NOMO-1 treated with DMSO at 0.1 percent for 48 hours (cell line): ENCODE results near the gene IER5.

Experiments
- DNase-seq: peaks from one replicate; lab custom pipeline; 2025; ENCODE audit not compliant: unreplicated experiment; lab: John Stamatoyannopoulos, UW

Gene IER5

DNA sequence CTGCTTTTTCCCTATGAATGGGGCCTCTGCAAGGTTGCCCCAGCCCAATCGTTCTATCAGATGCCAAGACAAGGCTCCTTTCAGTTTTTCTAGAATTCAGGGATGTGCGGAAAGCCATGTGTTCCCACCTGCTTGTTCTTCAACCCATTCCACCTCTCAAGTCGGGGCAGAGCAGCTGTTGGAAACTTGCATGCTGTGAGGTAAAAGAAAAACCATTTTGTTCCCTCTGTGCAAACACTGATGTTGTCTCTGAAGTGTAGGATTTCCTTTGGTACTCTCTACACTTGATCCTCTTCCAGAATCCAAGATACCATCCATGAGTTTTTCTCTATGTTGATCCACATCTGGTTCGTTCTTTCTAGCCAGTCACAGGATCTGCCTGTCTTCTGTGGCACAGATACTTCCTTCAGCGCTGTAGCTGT, 7.3 kb downstream of the IER5 start:
- no peak for DNase-seq

DNA sequence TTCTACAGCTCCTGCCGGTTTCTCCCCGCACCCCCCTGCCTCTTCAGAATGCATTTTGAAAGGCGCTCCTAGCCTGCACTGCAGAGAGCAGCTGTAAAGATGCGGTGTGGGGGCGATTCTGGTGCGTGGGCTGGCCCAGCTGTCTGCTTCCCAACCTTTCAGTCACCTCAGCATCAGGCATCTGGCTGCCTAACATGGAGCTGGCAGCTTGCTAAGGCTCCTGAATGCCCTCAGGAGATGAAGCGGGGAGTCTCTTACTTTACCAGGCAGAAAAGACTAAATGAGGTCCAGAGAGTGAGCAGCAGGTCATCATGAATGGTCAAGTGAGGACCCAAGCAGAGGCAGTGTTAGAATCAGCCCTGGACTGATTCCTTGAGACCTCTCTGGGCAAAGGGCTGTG, 8.7 kb downstream of the IER5 start:
- no peak for DNase-seq

DNA sequence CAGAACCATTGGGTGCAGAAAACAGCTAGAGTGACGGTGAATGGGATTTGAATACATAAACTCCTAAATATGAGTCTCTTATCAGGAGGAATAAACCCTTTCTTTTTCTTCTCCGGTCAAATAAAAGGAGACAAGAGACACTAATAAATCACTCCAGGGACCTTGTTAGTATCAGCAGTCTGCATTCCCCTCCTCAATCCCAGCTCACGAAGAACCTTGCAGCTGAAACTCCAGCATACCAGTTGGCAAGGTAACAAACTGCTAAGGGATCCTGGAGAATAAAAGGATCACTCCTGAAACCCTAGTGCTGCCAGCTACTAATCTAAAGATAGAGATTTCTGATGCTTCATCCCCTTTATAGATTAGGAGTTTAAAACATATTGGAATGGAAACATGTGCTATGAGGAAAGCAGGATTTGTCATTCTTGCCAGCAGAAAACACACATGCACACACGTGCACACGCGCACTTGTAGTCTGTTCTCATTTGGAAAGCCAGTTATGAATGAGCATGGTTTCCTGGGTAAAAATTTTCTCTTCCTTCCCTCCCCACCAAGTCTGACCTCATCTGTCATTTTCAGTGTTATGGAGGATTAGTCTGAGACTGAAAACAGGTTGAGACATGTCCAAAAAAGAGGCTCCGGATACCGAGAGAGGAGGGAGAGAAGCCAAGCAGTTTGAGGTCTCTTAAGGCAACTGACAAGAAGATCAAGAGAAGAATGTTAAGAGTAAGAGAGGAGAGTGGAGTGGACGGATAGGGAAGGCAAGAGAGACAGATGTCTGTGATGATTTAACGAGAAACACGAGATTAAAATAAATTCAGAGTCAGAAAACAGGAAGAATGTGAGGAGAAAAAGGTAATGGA, 10.9 kb downstream of the IER5 start:
- DNase-seq, result peak; percentile 78

DNA sequence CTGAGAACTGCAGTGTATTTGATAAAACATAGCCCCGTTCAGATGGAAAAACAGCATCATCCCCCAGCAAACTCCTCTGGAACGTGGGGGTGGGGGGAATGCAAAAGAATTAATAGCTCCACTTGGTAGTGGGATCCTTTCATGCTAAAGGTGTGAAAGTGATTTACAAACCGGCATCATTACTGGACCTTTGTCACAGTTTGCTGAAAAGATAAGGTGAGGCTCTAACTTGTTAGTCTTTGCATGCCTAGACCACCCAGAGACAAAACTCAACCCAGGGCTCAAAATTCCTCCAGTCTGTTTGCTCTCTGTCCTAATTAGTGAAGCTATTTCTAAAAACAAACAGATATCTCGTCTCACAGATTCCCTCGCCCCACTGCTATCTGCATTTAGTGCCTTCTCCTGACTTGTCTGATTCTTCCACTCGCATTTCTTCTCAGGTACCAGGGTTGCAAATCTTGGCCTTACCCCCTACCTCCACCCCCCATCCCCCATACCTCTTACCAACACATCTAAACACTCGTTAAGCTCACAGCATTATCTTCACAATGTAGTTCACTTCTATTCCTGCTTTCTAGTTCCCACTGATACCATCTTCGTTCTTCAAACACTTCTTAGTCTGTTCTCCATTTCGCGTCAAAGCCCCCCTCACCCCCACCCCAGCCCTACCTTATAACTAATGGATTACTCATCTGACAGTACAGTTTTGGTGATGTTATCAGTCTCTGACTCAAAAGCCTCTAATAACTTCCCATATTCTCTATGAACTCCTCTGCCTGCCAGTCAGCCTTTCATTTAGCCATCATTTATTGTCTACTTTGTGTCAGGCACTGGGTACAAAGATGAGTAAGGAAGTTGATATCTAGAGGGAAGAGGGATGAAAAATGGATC, 11.8 kb downstream of the IER5 start:
- DNase-seq, result no peak

DNA sequence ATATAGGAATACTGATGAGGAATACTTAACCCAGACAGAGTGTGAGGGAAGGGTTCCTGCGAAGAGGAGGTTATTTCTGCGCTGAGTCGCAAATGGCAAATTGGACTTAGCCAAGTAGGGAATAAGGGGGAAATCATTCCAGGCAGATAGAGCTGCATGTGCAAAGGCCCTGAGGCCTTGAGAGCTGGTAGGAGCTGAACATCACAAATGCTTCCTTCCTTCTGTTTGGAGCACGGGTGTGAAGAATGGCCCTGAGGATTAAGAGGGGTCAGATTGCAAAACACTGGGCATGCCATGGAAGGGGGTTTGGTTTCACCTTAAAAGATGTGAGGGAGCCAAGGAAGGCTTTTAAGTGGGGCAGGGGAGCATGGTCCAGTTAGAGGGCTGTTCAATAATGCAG, 12.4 kb downstream of the IER5 start:
- no peak for DNase-seq

DNA sequence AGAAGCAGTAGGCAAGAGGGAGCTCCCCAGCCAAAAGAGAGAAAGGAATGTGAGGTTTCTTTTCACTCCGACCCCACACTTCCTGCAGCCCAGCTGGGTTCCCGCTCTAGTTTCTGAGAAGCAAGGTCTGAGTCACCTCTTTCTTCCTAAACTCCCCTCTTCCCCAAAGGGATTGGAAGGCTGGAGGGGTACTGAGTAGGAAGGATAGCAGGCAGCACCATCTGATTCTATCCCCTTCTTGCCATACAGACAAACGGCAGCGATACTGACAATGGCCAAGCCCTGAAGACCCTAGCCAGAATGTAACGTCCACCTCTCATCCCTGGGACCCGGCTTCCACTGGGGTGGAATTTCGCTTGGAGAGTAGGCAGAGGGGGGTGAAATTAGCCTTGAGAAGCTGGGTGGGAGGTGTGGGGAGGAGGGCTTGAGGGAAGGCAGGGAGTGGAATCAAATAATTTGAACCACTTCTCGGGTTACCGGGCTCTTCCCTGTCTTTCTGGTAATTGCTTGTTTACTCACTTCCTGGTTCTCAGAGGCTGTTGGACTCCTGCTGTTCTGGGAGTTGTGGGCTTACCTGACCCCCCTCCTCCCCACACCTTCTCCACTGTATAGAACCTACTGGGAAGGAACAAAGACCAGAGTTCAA, 13.2 kb downstream of the IER5 start:
- no peak for DNase-seq

DNA sequence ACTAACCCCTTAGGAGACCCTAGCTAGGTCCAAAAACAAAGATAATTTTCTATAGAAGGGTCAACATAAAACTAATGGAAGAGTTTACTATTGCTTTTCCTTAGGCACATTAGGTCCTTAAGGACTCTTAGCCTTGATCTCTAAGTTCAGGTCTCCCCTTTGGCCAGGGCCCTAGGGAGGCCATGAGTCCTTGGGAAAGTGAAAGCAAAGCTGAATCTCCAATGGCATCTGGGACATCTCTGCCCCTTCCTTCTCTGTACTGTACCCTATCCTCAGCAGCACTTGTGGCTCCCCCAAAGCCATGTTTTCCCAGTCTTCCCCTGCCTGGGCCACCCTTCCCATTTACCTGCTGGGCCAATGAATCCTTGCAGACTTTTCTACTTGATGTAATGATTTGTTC, 14.3 kb downstream of the IER5 start:
- DNase-seq, result no peak

DNA sequence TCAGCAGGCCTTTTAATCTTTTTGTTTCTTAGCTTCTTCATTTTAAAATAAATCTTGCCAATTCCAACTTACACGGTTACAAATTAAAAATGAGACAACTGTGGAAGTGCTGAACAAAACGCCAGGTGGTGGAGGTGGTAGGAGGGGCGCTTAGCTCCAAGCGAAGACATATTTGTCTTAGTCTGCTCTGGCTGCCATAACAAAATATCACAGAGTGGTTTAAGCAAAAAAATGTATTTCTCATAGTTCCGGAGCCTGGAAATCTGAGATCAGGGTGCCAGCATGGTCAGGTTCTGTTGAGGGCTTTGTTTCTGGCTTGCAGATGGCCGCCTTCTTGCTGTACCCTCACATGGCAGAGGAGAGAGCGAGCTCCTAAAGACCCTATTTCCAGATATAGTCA, 14.9 kb downstream of the IER5 start:
- DNase-seq, result no peak

DNA sequence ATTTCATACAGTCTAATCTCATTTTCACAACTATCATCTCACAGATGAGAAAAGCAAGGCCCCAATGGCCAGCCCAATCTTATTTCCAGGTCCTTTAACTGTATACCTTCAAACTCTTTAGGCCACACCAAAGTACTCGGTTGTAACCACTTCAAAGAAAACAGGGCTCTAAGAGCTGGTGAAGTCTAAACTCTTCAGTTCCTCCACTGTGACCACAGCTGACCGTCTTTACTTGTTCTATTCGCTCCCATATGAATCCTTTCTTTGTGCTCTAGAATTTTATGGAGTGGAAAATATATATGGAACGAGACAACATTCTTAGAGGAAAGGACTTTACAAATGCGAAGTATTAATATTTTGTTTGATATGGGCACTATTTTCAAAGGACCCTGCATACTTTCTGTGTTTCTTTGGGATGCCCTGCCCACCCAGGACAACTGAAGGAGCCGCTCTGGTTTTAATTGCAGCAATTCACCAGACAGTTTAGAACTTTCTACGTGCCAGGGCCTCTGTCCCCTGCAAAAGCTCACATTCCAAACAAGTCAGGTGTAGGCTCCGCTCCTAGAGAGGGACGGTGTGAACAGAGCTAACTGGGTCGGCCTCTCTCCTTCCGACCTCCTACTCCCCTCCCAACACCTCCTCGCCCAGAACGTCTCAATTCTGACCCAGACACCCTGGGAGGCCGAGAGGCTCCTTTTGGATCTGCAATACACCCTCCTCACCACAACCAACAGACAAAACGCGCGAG, 15.7 kb downstream of the IER5 start:
- DNase-seq, result no peak

DNA sequence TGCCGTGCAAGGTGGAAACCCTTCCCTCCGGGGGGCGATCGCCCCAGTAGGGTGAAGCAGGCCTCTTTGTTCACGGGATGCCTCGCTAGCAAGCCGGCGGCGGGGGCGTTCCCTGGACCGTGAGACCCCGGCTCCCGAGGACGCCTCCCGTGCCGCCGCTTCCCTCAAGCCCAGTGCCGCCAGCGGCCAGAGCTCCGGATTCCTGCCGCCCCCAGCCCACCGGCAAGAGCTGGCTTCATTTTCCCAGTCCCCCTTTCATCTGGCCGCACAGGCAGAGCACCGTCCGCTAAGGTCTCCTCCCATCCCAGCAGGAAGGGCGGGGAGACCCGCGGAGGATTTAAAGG, 16.3 kb downstream of the IER5 start:
- DNase-seq, result peak; percentile 22

DNA sequence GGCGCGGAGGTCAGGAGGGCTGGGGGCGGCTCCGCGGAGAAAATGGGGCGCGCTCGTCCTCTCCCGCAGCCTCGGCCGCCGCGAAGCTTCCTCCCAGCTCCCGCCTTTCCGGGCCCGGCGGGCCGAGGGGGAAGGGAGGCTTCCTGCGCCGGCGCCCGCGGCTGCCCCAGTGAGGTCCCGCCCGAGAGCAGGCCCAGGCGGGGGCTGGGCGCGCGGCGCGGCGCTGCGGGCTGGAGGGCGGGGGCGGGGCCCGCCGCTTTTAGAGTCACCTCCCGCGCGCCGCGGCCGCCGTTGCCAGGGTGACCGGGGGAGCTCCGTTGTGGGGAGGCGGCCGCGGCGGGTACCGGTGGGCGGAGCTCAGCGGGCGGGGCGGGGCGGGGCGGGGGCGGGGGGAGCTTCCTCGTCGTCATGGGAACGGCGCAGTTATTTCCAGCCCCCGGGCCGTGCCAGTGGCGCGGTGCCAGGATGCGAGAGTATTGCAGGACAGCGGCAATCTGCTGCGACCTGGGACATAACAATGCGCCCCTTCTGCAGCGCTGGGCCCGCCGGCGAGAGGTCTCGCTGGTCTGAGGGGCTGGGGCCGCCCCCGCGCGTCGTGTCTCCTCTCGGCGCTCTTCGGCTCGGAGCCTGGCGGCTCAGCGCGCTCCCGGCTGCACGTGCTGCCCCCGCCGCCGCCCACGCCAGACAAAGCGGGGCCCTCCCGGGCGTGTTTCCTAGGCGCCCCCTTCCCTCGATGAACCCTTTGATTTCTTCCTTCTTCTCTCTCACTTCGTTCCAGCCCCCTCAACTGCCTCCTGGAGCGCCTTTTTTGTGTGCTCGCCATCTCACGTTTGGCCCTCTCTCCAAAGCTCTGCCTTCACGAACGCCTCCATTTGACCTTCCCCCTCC, 16.9 kb downstream of the IER5 start:
- peak; percentile 83 for DNase-seq

DNA sequence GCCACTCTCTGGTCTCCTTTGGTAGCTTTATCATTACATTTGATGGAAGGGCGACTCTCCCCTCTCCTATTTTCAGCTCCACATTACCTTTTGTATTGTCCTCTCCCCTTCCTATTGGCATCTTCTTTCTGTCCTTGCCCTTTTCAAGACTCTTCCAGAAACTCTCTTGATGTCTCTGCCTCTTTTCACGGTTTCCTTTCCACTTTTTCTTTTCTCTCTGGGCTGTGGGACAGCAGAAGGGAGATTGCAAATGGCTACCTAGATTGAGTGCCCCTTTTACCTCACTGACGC, 17.5 kb downstream of the IER5 start:
- no peak for DNase-seq

DNA sequence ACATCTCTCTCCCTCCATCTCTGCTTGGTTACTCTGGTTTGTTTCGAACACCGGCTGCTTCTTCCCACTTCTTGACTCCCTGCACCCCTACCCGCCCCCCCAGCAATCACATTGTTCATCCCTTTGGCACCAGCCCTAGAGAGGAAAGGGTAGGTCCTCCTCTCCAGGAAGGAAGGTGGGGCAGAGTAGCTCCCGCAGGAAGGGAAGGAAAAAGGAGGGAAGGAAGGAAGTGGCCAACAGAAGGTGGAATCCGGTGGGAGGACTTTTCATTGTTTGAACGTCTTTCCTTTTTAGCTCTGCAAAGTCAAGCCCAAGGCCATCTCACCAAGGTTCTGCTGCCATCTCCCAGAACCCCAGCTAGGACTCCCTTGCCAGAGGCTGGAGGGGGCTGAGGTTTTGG, 18.0 kb downstream of the IER5 start:
- DNase-seq, result no peak

DNA sequence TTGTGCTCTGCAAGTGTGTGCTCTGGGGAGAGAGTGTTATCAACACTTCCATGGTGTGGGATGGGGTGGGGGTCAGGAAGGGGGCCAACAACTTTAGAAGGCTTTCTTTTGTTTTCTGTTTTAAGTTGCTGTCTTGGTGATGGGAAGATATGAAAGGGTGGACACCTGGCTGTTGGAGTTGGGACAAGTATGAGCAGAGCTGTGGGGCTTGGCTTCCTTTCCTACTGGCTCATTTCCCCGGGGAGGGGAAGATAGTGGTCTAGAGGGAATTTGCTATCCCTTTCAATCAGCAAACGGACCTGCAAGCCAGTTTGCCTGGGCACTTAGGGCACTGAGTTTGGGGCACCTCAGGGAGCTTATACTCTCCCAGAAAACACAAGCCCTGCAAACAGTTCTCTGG, 19.2 kb downstream of the IER5 start:
- no peak for DNase-seq

DNA sequence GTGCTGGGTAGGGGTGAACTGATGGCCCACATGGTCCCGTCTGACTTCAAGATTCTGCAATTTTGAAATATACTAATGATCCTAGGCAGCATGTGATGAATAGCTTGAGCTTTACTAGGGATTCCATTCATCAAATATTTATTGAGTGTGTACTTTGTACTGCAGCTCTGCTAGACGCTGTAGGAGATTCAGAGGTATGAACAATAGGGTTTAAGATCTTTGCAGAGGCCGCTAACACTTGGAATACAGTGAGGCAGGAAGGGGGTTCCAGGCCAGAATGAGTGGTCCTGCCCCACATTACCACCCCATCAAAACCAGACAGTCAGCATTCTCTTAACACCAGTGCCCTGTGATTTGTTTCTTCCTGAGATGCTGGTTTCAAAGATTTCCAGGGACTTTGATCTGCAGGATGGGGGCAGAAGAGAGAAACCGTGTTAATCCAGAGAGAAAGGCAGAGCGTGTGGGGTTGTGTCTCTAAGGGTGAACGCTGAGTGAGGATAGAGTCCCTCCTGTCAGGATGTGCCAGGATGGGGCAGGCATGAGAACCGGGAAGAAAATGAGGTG, 19.9 kb downstream of the IER5 start:
- DNase-seq, result no peak

DNA sequence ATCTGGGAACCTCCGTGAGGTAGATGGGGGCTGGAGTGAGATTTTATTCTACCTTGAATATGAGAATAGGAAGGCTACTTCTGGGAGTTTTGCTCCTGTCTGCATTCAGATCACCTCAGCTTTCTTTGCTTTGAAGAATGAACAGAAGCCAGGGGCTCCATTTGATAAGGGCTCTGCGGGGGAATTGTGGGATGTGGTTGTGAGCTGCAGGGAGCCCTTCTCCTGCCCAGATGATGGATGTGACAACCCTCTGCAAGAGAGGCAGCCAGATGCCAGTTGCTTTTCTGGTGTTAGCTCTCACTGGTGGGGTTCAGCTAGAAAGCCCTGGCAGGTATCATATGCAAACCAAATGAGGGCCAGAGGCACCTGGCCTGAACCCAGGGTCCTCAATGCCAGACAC, 21.5 kb downstream of the IER5 start:
- no peak for DNase-seq

DNA sequence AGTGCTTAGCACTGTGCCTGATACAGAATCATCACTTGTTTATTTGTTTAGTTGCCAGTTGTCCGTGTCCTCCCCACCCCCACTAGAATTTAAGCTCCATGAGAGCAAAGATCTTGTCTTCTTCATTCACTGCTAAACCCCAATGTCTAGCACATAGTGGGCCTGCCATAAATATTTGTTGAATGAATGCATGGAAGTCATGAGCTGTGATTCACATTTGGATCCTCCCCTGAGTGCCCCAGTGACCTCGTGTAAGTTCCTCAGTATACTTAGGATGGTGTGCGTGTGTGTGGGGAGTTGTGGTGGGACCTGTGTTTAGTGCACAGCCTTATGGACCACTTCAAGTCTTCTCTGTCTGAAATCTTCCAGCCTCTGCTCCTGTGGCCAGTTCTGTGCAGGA, 23.1 kb downstream of the IER5 start:
- no peak for DNase-seq

DNA sequence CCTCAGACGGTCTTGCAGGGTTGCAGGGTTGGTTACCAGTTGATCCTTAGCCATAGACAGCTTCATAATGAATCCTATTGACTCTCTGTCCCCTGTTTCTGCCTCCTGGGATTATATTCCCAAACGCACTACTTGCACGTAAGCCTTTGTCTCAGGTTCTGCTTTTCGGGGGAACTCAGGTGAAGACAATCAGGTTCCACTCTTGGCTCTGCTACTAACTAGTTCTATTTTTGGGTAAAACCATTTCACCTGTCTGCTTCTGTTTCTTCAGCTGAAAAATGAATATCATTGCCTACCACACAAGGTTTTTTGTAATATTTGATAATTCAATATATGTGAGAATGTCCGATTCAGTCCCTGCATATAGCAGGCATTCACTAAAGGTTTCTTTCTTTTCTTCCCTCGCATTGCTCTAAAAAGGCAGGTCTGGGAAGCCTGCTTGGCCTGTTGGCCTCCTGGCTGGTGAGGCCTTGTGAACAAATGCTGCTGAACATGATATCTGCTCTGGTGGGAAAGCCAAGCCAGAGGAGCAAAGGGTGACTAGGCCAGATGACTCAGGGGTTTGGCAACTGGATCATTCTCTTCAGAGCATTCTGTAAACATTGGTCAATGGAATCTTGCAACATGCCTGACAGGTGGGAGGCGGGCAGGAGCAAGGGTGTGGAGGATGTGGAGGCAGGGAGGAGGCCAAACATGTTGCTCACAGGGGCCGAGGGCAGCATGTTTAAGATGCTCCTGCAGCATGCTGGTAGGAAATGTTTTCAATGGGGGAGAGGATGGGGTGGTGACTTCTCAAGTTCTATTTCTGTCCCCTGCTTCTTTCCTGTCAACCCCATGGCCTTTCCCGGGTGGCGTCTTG, 23.8 kb downstream of the IER5 start:
- DNase-seq, result peak; percentile 82

DNA sequence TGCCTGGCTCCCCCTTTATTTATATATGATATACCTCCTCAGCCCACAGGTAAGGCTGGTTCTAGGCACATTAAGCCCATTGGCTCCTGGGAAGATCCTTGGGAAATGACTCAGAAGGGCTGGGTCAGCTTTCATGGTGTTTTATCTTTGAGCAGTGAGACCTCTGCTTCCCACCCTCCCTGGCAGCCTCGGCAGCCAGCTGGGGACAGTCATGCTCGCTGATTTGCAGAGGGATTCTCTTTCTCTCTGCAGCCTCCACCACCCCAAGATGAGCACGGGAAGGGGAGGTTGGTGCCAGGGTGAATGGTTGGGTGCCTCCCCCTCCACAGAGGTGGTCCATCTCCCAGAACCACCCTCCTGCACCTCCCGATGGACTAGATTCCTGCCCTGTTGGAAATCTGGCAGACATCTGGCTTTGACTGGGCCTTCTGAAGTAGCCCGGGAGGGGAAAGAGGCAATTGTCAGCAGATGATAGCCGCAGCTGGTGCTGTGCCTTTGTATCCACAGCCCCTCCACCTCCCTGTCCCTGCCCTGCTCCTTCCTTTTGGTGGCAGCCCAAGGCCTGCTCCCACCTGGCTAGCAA, 24.6 kb downstream of the IER5 start:
- no peak for DNase-seq
